Thyroid gland (tissue), 4 donors: ENCODE results near the gene COL13A1. TPM values are rescaled to one million over a fixed set of nuclear protein-coding genes. Genes with fewer than 3 reads are reported as not detected.

Source experiments
- DNase-seq, 2 donors: peaks; one replicate each; pipeline ENCODE4 v3.0.0-alpha.2; 2019
- H3K27ac ChIP-seq, 3 donors: fragments of 200-600 bp; sonication (generic); 1 replicate in 2 of 3; 2 replicates in 1 of 3; pipeline ENCODE4 v1.5.1; 2016 to 2019; ENCODE audit warnings: mild to moderate bottlenecking in 1 of 3, moderate library complexity in 1 of 3
- H3K27me3 ChIP-seq: fragments of 200-600 bp; sonication (generic); one replicate; pipeline ENCODE4 v1.5.1; 2019
- H3K36me3 ChIP-seq, 2 donors: fragments of 200-600 bp; sonication (generic); one replicate each; pipeline ENCODE4 v1.5.1; 2016 to 2019
- H3K4me1 ChIP-seq, 2 donors: fragments of 200-600 bp; sonication (generic); one replicate each; pipeline ENCODE4 v1.5.1; 2017 to 2019
- H3K4me3 ChIP-seq, 3 donors: fragments of 200-600 bp; sonication (generic); replicated peaks in 1 of 3; 1 replicate in 2 of 3; 2 replicates in 1 of 3; pipeline ENCODE4 v1.5.1; 2016; ENCODE audit warnings: mild to moderate bottlenecking in 1 of 3
- H3K9me3 ChIP-seq: fragments of 200-600 bp; sonication (generic); one replicate; pipeline ENCODE4 v1.5.1; 2017
- CTCF ChIP-seq, 6 experiments: fragments of 200-600 bp in 3 of 6; fragments of 450-650 bp in 3 of 6; sonication (generic) in 3 of 6; IDR thresholded peaks; one replicate each; pipeline ENCODE4 v1.5.1; 2016 to 2019; ENCODE audit warnings: antibody characterized with exemption in 6 of 6, mild to moderate bottlenecking in 2 of 6, inconsistent platforms in 1 of 6, moderate library complexity in 1 of 6
- POLR2A ChIP-seq, 2 donors: fragments of 450-650 bp; IDR thresholded peaks; one replicate each; pipeline ENCODE4 v1.6.1; 2017; ENCODE audit warnings: antibody characterized with exemption in 2 of 2, mild to moderate bottlenecking in 2 of 2, moderate library complexity in 1 of 2
- WGBS, 2 donors: methylation state at CpG; one replicate each; pipeline ENCODE4 v1.1.5; 2017; 5-methylcytosine and 5-hydroxymethylcytosine counted together
- intact Hi-C: fragments of 100-400 bp; cut with DNase I; formaldehyde crosslinking; loops from one replicate; pipeline ENCODE4 v1.15.1; 2023
- total RNA-seq, 4 donors: library from RNA; depleted of rRNA; stranded (reverse); fragments of >200 nt; gene quantifications; one replicate each; pipeline ENCODE4 v1.2.3, GENCODE V29; 2016

Gene COL13A1
- total RNA-seq, 4 donors from 2014 or later = 0.22 to 2.4 (median 0.41) TPM

GRCh38 chr10:69988094-69988493, 186.4 kb downstream of the COL13A1 start:
- TF ChIP-seq CTCF (IDR thresholded peaks at IDR 0.05) = no peak
- TF ChIP-seq POLR2A (IDR thresholded peaks at IDR 0.05) = no peak
- no peak overlapping the region for H3K27ac ChIP-seq
- intact Hi-C loops = no loop called here
- no peak overlapping the region for H3K4me3 ChIP-seq
- WGBS, 2 donors = 65 to 67% methylated on average over 2 of the region's 2 CpGs
- H3K9me3 ChIP-seq = no peaks in the 10 kb centered on the region
- no peaks in the 10 kb centered on the region for H3K27me3 ChIP-seq
- no peaks in the 10 kb centered on the region for H3K4me1 ChIP-seq
- no peak for DNase-seq
- H3K36me3 ChIP-seq = no peaks in the 10 kb centered on the region

- Histone ChIP-seq H3K27ac (no peak overlapping the region), H3K4me3 (no peak overlapping the region), H3K9me3 (no peaks in the 10 kb centered on the region), H3K27me3 (no peaks in the 10 kb centered on the region), H3K4me1 (no peaks in the 10 kb centered on the region), H3K36me3 (no peaks in the 10 kb centered on the region)
- intact Hi-C loops = no loop called here
- 85 to 89% methylated on average over 2 of the region's 2 CpGs for WGBS, 2 donors
- TF ChIP-seq POLR2A (IDR thresholded peaks at IDR 0.05) = no peak
- no peak for TF ChIP-seq CTCF (IDR thresholded peaks at IDR 0.05)
- DNase-seq = no peak
Observed at GRCh38 chr10:69991151-69991550, 189.4 kb downstream of the COL13A1 start.

GRCh38 chr10:69994262-69994661, 192.6 kb downstream of the COL13A1 start:
- Histone ChIP-seq H3K4me1 (no peaks in the 10 kb centered on the region), H3K27me3 (no peaks in the 10 kb centered on the region), H3K9me3 (no peaks in the 10 kb centered on the region), H3K27ac (no peak overlapping the region), H3K36me3 (no peaks in the 10 kb centered on the region), H3K4me3 (no peak overlapping the region)
- intact Hi-C loops = no loop called here
- WGBS, 2 donors = 66 to 70% methylated on average over 2 of the region's 2 CpGs
- TF ChIP-seq POLR2A (IDR thresholded peaks at IDR 0.05) (no peak), CTCF (IDR thresholded peaks at IDR 0.05) (no peak)
- DNase-seq = peak in 1 of 2 donors; percentile 4

GRCh38 chr10:69996611-69997010, 194.9 kb downstream of the COL13A1 start:
- intact Hi-C loops = no loop called here
- no peaks in the 10 kb centered on the region for H3K27me3 ChIP-seq
- H3K27ac ChIP-seq = no peak overlapping the region
- H3K4me3 ChIP-seq = no peak overlapping the region
- TF ChIP-seq POLR2A (IDR thresholded peaks at IDR 0.05) = no peak
- no peak for TF ChIP-seq CTCF (IDR thresholded peaks at IDR 0.05)
- no peaks in the 10 kb centered on the region for H3K36me3 ChIP-seq
- WGBS, 2 donors = 73 to 86% methylated on average over 2 of the region's 2 CpGs
- no peaks in the 10 kb centered on the region for H3K4me1 ChIP-seq
- no peak for DNase-seq
- no peaks in the 10 kb centered on the region for H3K9me3 ChIP-seq

- intact Hi-C loops = no loop called here
Observed at GRCh38 chr10:70000262-70000661, 198.6 kb downstream of the COL13A1 start.

More at GRCh38 chr10:70000262-70000661, 198.6 kb downstream of the COL13A1 start:
- H3K27ac ChIP-seq = no peak overlapping the region
- TF ChIP-seq CTCF (IDR thresholded peaks at IDR 0.05) (no peak), POLR2A (IDR thresholded peaks at IDR 0.05) (no peak)
- H3K4me1 ChIP-seq = no peaks in the 10 kb centered on the region
- H3K27me3 ChIP-seq = no peaks in the 10 kb centered on the region
- no peaks in the 10 kb centered on the region for H3K9me3 ChIP-seq
- 97 to 98% methylated on average over 4 of the region's 4 CpGs for WGBS, 2 donors
- no peak overlapping the region for H3K4me3 ChIP-seq
- no peaks in the 10 kb centered on the region for H3K36me3 ChIP-seq
- no peak for DNase-seq
